Testis (tissue), 2 donors: ENCODE data around the gene SFMBT2.

Experiments
- CTCF ChIP-seq, 3 experiments: fragments of 450-650 bp in 2 of 3; fragments of 200-600 bp in 1 of 3; sonication (generic) in 1 of 3; IDR thresholded peaks; one replicate each; pipeline ENCODE4 v1.5.1; 2016 to 2019; ENCODE audit warnings: antibody characterized with exemption in 3 of 3, mild to moderate bottlenecking in 2 of 3, moderate library complexity in 1 of 3
- POLR2A ChIP-seq: fragments of 450-650 bp; IDR thresholded peaks from one replicate; pipeline ENCODE4 v1.6.1; 2017; ENCODE audit warnings: antibody characterized with exemption, mild to moderate bottlenecking, moderate library complexity

GRCh38 chr10:7150349-7150748, 260.5 kb downstream of the SFMBT2 start:
- TF ChIP-seq CTCF (IDR thresholded peaks at IDR 0.05), result no peak
- no peak for TF ChIP-seq POLR2A
